ENCODE measurements around the gene IL17RB. TPM values are rescaled to one million over a fixed set of nuclear protein-coding genes. Genes with fewer than 3 reads are reported as not detected.
A peak's percentile ranks its signal among the peaks of the same experiment; 100 is the strongest.

Gene IL17RB
- total RNA-seq, 1 experiment from 2014 or later = 9.8 TPM

DNA sequence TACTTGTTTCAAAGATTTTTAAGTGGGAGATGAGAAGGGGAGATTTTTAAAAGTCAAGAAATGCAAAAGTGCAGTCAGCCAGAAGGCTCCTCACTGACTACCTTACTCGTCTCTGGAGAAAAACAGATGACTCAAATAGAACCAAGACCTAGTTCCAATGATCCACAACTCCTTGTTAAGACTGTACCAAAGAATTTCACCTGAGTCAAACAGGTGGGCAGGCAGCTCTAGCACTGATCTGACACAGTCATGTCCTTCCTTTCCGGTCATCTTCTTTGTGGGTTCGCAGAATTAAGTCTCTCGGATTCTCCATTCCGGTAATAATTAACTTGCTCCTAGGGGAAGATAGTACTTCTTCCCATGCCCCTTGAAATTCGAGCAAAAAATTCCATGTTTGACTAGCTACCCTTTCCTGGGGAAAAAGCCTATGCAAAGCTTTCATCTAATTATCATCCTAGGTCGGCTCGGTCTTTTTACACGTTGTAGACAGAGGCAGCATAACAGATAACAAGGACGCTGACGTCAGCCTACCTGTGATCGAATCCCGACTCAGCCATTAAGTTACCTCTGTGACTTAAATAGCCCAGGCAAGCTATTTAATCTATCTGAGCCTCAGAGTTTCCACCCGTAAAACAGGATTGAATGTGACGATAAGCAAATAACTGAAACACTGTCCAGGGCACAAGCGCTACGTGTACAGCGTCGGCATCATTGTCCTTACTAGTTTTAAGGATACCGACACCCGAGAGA is 44.5 kb downstream of the IL17RB start:
- Histone ChIP-seq H3K27ac (ENCODE audit: insufficient read length, low read depth, low read length) (peak overlapping the region; percentile 66), H3K9me3 (ENCODE audit: control insufficient read depth, low read depth, low read length) (no peaks in the 10 kb centered on the region), H2BK120ac (ENCODE audit: low read depth, low read length, poor library complexity, severe bottlenecking) (peak overlapping the region; percentile 91), H3K4me2 (ENCODE audit: insufficient read depth, insufficient read length, low read length) (peak overlapping the region; percentile 94), H4K5ac (ENCODE audit: insufficient read length, low read depth, low read length) (peak overlapping the region; percentile 85), H2BK20ac (ENCODE audit: low read depth, low read length, poor library complexity, severe bottlenecking) (no peak overlapping the region), H4K91ac (ENCODE audit: insufficient read length, low read depth, low read length) (peak overlapping the region; percentile 79), H3K56ac (ENCODE audit: insufficient read length, low read depth, low read length) (peak overlapping the region; percentile 96), H3T11ph (ENCODE audit: low read length) (peak overlapping the region; percentile 10), H2BK15ac (ENCODE audit: low read depth, low read length) (no peak overlapping the region), H3K9ac (ENCODE audit: extremely low read depth, insufficient read length, low read length) (peak overlapping the region; percentile 94), H3K27me3 (ENCODE audit: insufficient read depth, low read length) (no peaks in the 10 kb centered on the region), H3K79me1 (ENCODE audit: insufficient read depth, low read depth, low read length, poor library complexity, severe bottlenecking) (peaks cover 5% of the 10 kb centered on the region), H3K23ac (ENCODE audit: insufficient read length, low read depth, low read length) (no peak overlapping the region), H3K14ac (ENCODE audit: insufficient read depth, low read length) (peak overlapping the region; percentile 97), H2AK5ac (ENCODE audit: insufficient read length, low read length) (no peak overlapping the region), H2BK12ac (ENCODE audit: insufficient read length, low read depth, low read length) (no peak overlapping the region), H3K4me1 (ENCODE audit: insufficient read depth, low read length) (peaks cover 2% of the 10 kb centered on the region; the same call in 1 of the 2 replicates), H4K8ac (replicated peaks; ENCODE audit: insufficient read length, low read depth, low read length) (no peak overlapping the region), H3K18ac (ENCODE audit: insufficient read length, low read depth, low read length) (peak overlapping the region; percentile 93), H3K4ac (ENCODE audit: low read depth, low read length) (peak overlapping the region; percentile 80; the same call in 1 of the 2 replicates), H4K20me1 (ENCODE audit: control insufficient read depth, insufficient read depth, insufficient read length) (no peaks in the 10 kb centered on the region), H3K79me2 (ENCODE audit: insufficient read depth, low read length) (peaks cover 8% of the 10 kb centered on the region; the same call in 1 of the 2 replicates), H3K23me2 (ENCODE audit: insufficient read length, low read depth, low read length, poor library complexity, severe bottlenecking) (peaks cover 12% of the 10 kb centered on the region), H2BK5ac (ENCODE audit: insufficient read length, low read length) (peak overlapping the region; percentile 86), H2AFZ (ENCODE audit: low read length) (no peak overlapping the region)
- Mint-ChIP-seq H3K9me3 (no peaks in the 10 kb centered on the region; a peak in 1 of 5 replicates), H3K4me1 (peaks cover 19 to 23% of the 10 kb centered on the region in 2 experiments), H3K27me3 (ENCODE audit: low read depth) (peaks cover 20% of the 10 kb centered on the region), H3K36me3 (ENCODE audit: insufficient read depth in 1 of 3, low read depth in 3 of 3) (peaks cover 6 to 19% (median 19%) of the 10 kb centered on the region in 3 experiments; a peak in 5 of 7 replicates), H3K27ac (peak overlapping the region; percentile 84 to 99 (median 92); a peak in 5 of 7 replicates), H3K4me3 (peak overlapping the region; percentile 95 to 97)
- TF ChIP-seq CTCF (conservative IDR thresholded peaks at IDR 0.05) = no peak
- DNase-seq = no peak
- no CpG with 5 or more reads among the region's 21 CpGs for WGBS (ENCODE audit: extremely low coverage, insufficient read length, low lambda C conversion rate)

Measured in H9 (cell line).